ENCODE measurements around the gene MAD1L1.

Gene MAD1L1

DNA sequence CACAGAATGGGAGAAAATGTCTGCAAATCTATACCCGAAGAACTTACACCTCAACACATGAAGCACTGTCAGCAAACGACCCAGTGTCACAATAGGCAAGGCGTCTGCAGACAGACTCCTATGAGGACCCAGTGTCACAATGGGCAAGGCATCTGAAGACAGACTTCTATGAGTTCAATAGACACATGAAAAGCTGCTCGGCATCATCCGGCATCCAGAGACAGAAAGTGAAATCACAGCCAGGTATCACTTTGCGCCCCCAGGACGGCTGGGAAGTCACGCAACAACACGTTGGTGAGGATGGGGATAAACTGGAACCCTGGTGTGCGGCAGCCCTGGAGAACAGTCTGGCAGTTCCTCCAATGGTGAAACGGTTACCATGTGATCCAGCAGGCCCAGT is 289.4 kb downstream of the MAD1L1 start:
- WGBS: 85% methylated on average over 11 of the region's 11 CpGs

DNA sequence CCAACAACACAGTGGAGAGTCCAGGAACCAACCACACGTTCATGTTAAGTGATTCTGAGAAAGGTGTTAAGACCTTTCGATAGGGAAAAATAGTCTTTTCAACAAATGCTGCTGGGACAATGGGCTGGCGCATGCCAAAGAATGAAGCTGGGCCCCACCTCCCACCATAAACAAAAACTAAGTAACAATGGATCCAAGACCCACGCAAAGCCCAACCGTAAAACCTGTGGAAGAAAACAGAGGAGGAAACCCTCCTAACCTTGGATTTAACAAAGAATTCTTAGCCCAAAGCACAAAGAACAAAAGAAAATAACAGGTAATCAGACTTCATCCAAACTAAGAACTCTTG is 289.8 kb downstream of the MAD1L1 start:
- no peak overlapping the region for H2AFZ ChIP-seq (ENCODE audit: low read depth, low read length)
- H2BK120ac ChIP-seq (ENCODE audit: low read depth, low read length): no peak overlapping the region
- H2BK5ac ChIP-seq (ENCODE audit: low read depth, low read length, poor library complexity, severe bottlenecking): no peak overlapping the region
- H3K14ac ChIP-seq (ENCODE audit: low read length in 2 of 2): no peak overlapping the region
- H3K79me1 ChIP-seq (replicated peaks; ENCODE audit: low read length, poor library complexity, severe bottlenecking): peaks cover 9% of the 10 kb centered on the region
- WGBS: 97% methylated on average over 5 of the region's 5 CpGs
- no peak overlapping the region for H4K91ac ChIP-seq (ENCODE audit: low read length)
- no peak overlapping the region for H3K4me2 ChIP-seq (ENCODE audit: low read length, poor library complexity, severe bottlenecking)
- no peak for DNase-seq
- no peak overlapping the region for H3K23ac ChIP-seq (ENCODE audit: low read length in 2 of 2)
- H3K4me1 ChIP-seq (ENCODE audit: control insufficient read depth, insufficient read depth, low read depth, low read length): peaks cover 26% of the 10 kb centered on the region
- no peak overlapping the region for H2AK5ac ChIP-seq (ENCODE audit: low read length, severe bottlenecking)
- H2BK15ac ChIP-seq (ENCODE audit: low read depth, poor library complexity, severe bottlenecking): no peak overlapping the region
- no peaks in the 10 kb centered on the region for H3K9me3 ChIP-seq (ENCODE audit: control insufficient read depth, low read length)
- H3K27me3 ChIP-seq (ENCODE audit: control insufficient read depth in 1 of 2, insufficient read depth in 1 of 2, low read length in 2 of 2): no peaks in the 10 kb centered on the region
- H2BK12ac ChIP-seq (ENCODE audit: low read length in 2 of 2): no peak overlapping the region
- H4K8ac ChIP-seq (ENCODE audit: low read length): no peak overlapping the region
- no peak overlapping the region for H3K4ac ChIP-seq (ENCODE audit: low read depth in 1 of 2, low read length in 2 of 2)
- H3K4me3 ChIP-seq (ENCODE audit: insufficient read depth in 1 of 2, low read depth in 1 of 2, low read length in 2 of 2): no peak overlapping the region
- H3K9ac ChIP-seq (ENCODE audit: low read length): no peak overlapping the region
- no peak overlapping the region for H3K18ac ChIP-seq (ENCODE audit: low read depth in 1 of 2, low read length in 2 of 2)
- no peak overlapping the region for H3K27ac ChIP-seq (ENCODE audit: low read length, poor library complexity, severe bottlenecking)
- H3K36me3 ChIP-seq (ENCODE audit: control insufficient read depth in 1 of 2, insufficient read depth in 2 of 2, low read depth in 1 of 2, low read length in 2 of 2): peaks cover 0 to 30% of the 10 kb centered on the region in 2 experiments

More for the DNA sequence above, 289.4 kb downstream of the MAD1L1 start:
- Histone ChIP-seq H3K23ac (ENCODE audit: low read length in 2 of 2) (no peak overlapping the region), H2BK12ac (ENCODE audit: low read length in 2 of 2) (no peak overlapping the region), H2BK120ac (ENCODE audit: low read depth, low read length) (no peak overlapping the region), H3K4me3 (ENCODE audit: insufficient read depth in 1 of 2, low read depth in 1 of 2, low read length in 2 of 2) (no peak overlapping the region), H2AFZ (ENCODE audit: low read depth, low read length) (no peak overlapping the region), H3K79me1 (replicated peaks; ENCODE audit: low read length, poor library complexity, severe bottlenecking) (peaks cover 8% of the 10 kb centered on the region), H2BK5ac (ENCODE audit: low read depth, low read length, poor library complexity, severe bottlenecking) (no peak overlapping the region), H3K18ac (ENCODE audit: low read depth in 1 of 2, low read length in 2 of 2) (no peak overlapping the region), H2AK5ac (ENCODE audit: low read length, severe bottlenecking) (no peak overlapping the region), H2BK15ac (ENCODE audit: low read depth, poor library complexity, severe bottlenecking) (no peak overlapping the region), H4K91ac (ENCODE audit: low read length) (no peak overlapping the region), H3K27ac (ENCODE audit: low read length, poor library complexity, severe bottlenecking) (no peak overlapping the region), H3K14ac (ENCODE audit: low read length in 2 of 2) (no peak overlapping the region), H3K4me1 (ENCODE audit: control insufficient read depth, insufficient read depth, low read depth, low read length) (peaks cover 26% of the 10 kb centered on the region), H3K9me3 (ENCODE audit: control insufficient read depth, low read length) (no peaks in the 10 kb centered on the region), H3K27me3 (ENCODE audit: control insufficient read depth in 1 of 2, insufficient read depth in 1 of 2, low read length in 2 of 2) (no peaks in the 10 kb centered on the region), H3K9ac (ENCODE audit: low read length) (no peak overlapping the region), H3K4ac (ENCODE audit: low read depth in 1 of 2, low read length in 2 of 2) (no peak overlapping the region), H4K8ac (ENCODE audit: low read length) (no peak overlapping the region), H3K4me2 (ENCODE audit: low read length, poor library complexity, severe bottlenecking) (no peak overlapping the region), H3K36me3 (ENCODE audit: control insufficient read depth in 1 of 2, insufficient read depth in 2 of 2, low read depth in 1 of 2, low read length in 2 of 2) (peaks cover 0 to 34% of the 10 kb centered on the region in 2 experiments)
- DNase-seq: no peak

DNA sequence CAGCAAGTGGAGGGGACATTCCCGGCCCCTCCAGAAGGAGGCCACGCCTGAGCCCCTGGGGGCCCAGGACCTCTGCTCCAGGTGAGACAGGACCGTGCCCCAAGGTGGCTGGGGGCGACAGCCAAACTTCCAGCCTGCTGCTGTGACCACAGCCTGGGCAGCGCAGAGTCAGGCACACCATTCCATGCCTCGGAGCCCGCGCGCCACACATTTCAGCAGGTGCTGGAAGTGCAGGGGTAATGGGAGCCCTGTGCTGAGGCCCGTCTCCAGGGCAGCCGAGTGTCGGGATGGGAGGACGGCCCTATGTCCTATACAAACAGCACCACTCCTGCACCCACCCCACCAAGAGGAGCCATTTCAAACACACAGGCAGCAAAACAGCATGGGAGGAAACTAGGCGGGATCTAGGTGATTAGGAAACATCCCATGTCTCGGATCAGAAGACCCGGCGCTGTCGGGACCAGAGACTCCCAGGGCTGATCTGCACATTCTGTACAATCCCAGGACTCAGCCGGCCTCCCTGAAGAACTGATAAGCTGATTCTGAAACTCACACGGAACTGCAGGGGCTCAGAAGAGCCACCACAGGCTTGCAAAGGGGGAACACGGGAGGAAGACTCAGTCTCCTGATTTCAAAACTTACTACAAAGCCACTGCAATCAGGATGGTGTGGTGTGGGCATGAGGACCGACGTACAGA is 290.4 kb downstream of the MAD1L1 start:
- no peak overlapping the region for H3K14ac ChIP-seq (ENCODE audit: low read length in 2 of 2)
- no peak overlapping the region for H3K9ac ChIP-seq (ENCODE audit: low read length)
- peaks cover 9% of the 10 kb centered on the region for H3K79me1 ChIP-seq (replicated peaks; ENCODE audit: low read length, poor library complexity, severe bottlenecking)
- H2BK120ac ChIP-seq (ENCODE audit: low read depth, low read length): no peak overlapping the region
- no peak overlapping the region for H3K4me3 ChIP-seq (ENCODE audit: insufficient read depth in 1 of 2, low read depth in 1 of 2, low read length in 2 of 2)
- DNase-seq: no peak
- H4K8ac ChIP-seq (ENCODE audit: low read length): no peak overlapping the region
- no peak overlapping the region for H3K23ac ChIP-seq (ENCODE audit: low read length in 2 of 2)
- no peak overlapping the region for H4K91ac ChIP-seq (ENCODE audit: low read length)
- H3K4ac ChIP-seq (ENCODE audit: low read depth in 1 of 2, low read length in 2 of 2): no peak overlapping the region
- no peaks in the 10 kb centered on the region for H3K9me3 ChIP-seq (ENCODE audit: control insufficient read depth, low read length)
- H3K18ac ChIP-seq (ENCODE audit: low read depth in 1 of 2, low read length in 2 of 2): no peak overlapping the region
- 96% methylated on average over 21 of the region's 23 CpGs for WGBS
- H2BK15ac ChIP-seq (ENCODE audit: low read depth, poor library complexity, severe bottlenecking): no peak overlapping the region
- H3K27ac ChIP-seq (ENCODE audit: low read length, poor library complexity, severe bottlenecking): no peak overlapping the region
- no peak overlapping the region for H2BK12ac ChIP-seq (ENCODE audit: low read length in 2 of 2)
- H3K4me1 ChIP-seq (ENCODE audit: control insufficient read depth, insufficient read depth, low read depth, low read length): peaks cover 27% of the 10 kb centered on the region
- H2AFZ ChIP-seq (ENCODE audit: low read depth, low read length): no peak overlapping the region
- H2BK5ac ChIP-seq (ENCODE audit: low read depth, low read length, poor library complexity, severe bottlenecking): no peak overlapping the region
- no peaks in the 10 kb centered on the region for H3K27me3 ChIP-seq (ENCODE audit: control insufficient read depth in 1 of 2, insufficient read depth in 1 of 2, low read length in 2 of 2)
- H3K36me3 ChIP-seq (ENCODE audit: control insufficient read depth in 1 of 2, insufficient read depth in 2 of 2, low read depth in 1 of 2, low read length in 2 of 2): peaks cover 0 to 25% of the 10 kb centered on the region in 2 experiments
- H3K4me2 ChIP-seq (ENCODE audit: low read length, poor library complexity, severe bottlenecking): no peak overlapping the region
- no peak overlapping the region for H2AK5ac ChIP-seq (ENCODE audit: low read length, severe bottlenecking)

DNA sequence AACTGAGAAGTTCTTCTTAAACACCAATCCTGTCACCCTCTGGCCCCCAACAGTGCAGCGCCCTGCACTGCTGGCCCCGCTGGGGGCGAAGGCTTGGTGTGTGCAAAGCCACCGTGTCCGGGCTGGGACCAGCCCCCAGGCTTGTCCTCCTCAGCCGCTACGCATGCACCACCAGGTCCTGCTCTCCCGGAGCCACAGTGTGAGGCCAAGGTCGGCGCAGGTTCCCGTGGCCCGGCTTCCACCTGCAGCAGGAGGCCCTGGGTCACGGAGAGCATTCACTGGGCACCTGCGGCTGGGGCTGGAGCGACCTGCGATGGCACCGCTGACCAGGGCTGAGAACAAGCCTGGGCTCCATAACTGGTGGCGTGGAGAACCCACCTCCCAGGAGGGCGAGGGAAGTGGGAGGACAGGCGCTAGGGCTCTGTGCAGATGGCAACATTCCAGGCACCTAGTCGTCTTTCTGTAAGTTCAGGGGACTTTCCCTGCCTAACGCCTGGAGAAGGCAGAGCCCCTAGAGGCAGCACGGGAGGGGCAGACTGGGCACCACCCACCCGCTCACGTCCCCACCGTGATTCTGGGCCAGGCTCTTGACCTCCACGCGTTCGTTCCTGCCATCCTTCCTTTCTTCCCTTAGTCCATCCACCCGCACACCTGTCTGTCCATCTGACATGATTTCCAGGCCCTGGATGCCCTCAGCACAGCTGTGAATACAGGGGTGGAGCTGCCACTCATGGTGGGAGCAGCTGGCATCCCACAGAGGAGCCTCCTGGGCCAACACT is 291.1 kb downstream of the MAD1L1 start:
- Histone ChIP-seq H3K79me1 (replicated peaks; ENCODE audit: low read length, poor library complexity, severe bottlenecking) (peaks cover 14% of the 10 kb centered on the region), H4K8ac (ENCODE audit: low read length) (no peak overlapping the region), H3K14ac (ENCODE audit: low read length in 2 of 2) (no peak overlapping the region), H2BK5ac (ENCODE audit: low read depth, low read length, poor library complexity, severe bottlenecking) (no peak overlapping the region), H3K9ac (ENCODE audit: low read length) (no peak overlapping the region), H2AFZ (ENCODE audit: low read depth, low read length) (no peak overlapping the region), H3K4ac (ENCODE audit: low read depth in 1 of 2, low read length in 2 of 2) (no peak overlapping the region), H3K4me3 (ENCODE audit: insufficient read depth in 1 of 2, low read depth in 1 of 2, low read length in 2 of 2) (no peak overlapping the region), H4K91ac (ENCODE audit: low read length) (no peak overlapping the region), H3K36me3 (ENCODE audit: control insufficient read depth in 1 of 2, insufficient read depth in 2 of 2, low read depth in 1 of 2, low read length in 2 of 2) (peaks cover 0 to 20% of the 10 kb centered on the region in 2 experiments), H3K27ac (ENCODE audit: low read length, poor library complexity, severe bottlenecking) (no peak overlapping the region), H2BK120ac (ENCODE audit: low read depth, low read length) (no peak overlapping the region), H3K27me3 (ENCODE audit: control insufficient read depth in 1 of 2, insufficient read depth in 1 of 2, low read length in 2 of 2) (no peaks in the 10 kb centered on the region), H3K9me3 (ENCODE audit: control insufficient read depth, low read length) (no peaks in the 10 kb centered on the region), H3K4me1 (ENCODE audit: control insufficient read depth, insufficient read depth, low read depth, low read length) (peaks cover 34% of the 10 kb centered on the region), H3K4me2 (ENCODE audit: low read length, poor library complexity, severe bottlenecking) (no peak overlapping the region), H3K23ac (ENCODE audit: low read length in 2 of 2) (no peak overlapping the region), H2BK15ac (ENCODE audit: low read depth, poor library complexity, severe bottlenecking) (no peak overlapping the region), H3K18ac (ENCODE audit: low read depth in 1 of 2, low read length in 2 of 2) (no peak overlapping the region), H2AK5ac (ENCODE audit: low read length, severe bottlenecking) (no peak overlapping the region), H2BK12ac (ENCODE audit: low read length in 2 of 2) (no peak overlapping the region)
- no peak for DNase-seq
- WGBS: 95% methylated on average over 30 of the region's 30 CpGs

All from mesenchymal stem cell (in vitro differentiated cells and primary cell).